ENCODE measurements around the gene MATN1. TPM values are rescaled to one million over a fixed set of nuclear protein-coding genes. Genes with fewer than 3 reads are reported as not detected.
A peak's percentile ranks its signal among the peaks of the same experiment; 100 is the strongest.

The MATN1 gene
- total RNA-seq, 2 donors from 2014 or later = 0.31 to 1.1 TPM

- ATAC-seq (no peak), DNase-seq (ENCODE audit: low spot score) (no peak)
- H3K4me1 Mint-ChIP-seq (ENCODE audit: low read depth in 2 of 2) = peaks cover 79 to 80% of the 10 kb centered on the region in 2 donors
- peak overlapping the region; percentile 83 for H3K4me3 Mint-ChIP-seq
- H3K27me3 Mint-ChIP-seq = no peaks in the 10 kb centered on the region
- H3K36me3 Mint-ChIP-seq = no peaks in the 10 kb centered on the region
- peak overlapping the region; percentile 98 to 100 for H3K27ac Mint-ChIP-seq
- no peaks in the 10 kb centered on the region for H3K9me3 Mint-ChIP-seq
These were observed 31.3 kb upstream of the MATN1 start for GRCh38 chr1:30754684-30755171.

- H3K36me3 Mint-ChIP-seq = no peaks in the 10 kb centered on the region
- no peaks in the 10 kb centered on the region for H3K27me3 Mint-ChIP-seq
- ATAC-seq = no peak
- peak overlapping the region; percentile 83 for H3K4me3 Mint-ChIP-seq
- peaks cover 80 to 83% of the 10 kb centered on the region in 2 donors for H3K4me1 Mint-ChIP-seq (ENCODE audit: low read depth in 2 of 2)
- H3K9me3 Mint-ChIP-seq = no peaks in the 10 kb centered on the region
- DNase-seq (ENCODE audit: low spot score) = no peak
- H3K27ac Mint-ChIP-seq = peak overlapping the region; percentile 98 to 100
These were observed 30.3 kb upstream of the MATN1 start for GRCh38 chr1:30753660-30754123.

- H3K27ac Mint-ChIP-seq = peak overlapping the region; percentile 98 to 100
These were observed 29.7 kb upstream of the MATN1 start for GRCh38 chr1:30753118-30753517.

GRCh38 chr1:30752651-30752908 is 29.2 kb upstream of the MATN1 start:
- Mint-ChIP-seq H3K4me1 (ENCODE audit: low read depth in 2 of 2) (peaks cover 81 to 86% of the 10 kb centered on the region in 2 donors), H3K27ac (peak overlapping the region; percentile 98 to 100), H3K9me3 (no peaks in the 10 kb centered on the region), H3K36me3 (no peaks in the 10 kb centered on the region), H3K4me3 (peak overlapping the region; percentile 70), H3K27me3 (no peaks in the 10 kb centered on the region)
- ATAC-seq (no peak), DNase-seq (ENCODE audit: low spot score) (no peak)

More at GRCh38 chr1:30753118-30753517, 29.7 kb upstream of the MATN1 start:
- ATAC-seq (no peak), DNase-seq (ENCODE audit: low spot score) (no peak)
- no peaks in the 10 kb centered on the region for H3K27me3 Mint-ChIP-seq
- H3K4me1 Mint-ChIP-seq (ENCODE audit: low read depth in 2 of 2) = peaks cover 79 to 83% of the 10 kb centered on the region in 2 donors
- H3K4me3 Mint-ChIP-seq = peak overlapping the region; percentile 83
- no peaks in the 10 kb centered on the region for H3K36me3 Mint-ChIP-seq
- no peaks in the 10 kb centered on the region for H3K9me3 Mint-ChIP-seq

GRCh38 chr1:30751830-30752650 is 28.7 kb upstream of the MATN1 start:
- peaks cover 86 to 87% of the 10 kb centered on the region in 2 donors for H3K4me1 Mint-ChIP-seq (ENCODE audit: low read depth in 2 of 2)
- no peak for ATAC-seq
- H3K27ac Mint-ChIP-seq = peak overlapping the region; percentile 98 to 100
- no peaks in the 10 kb centered on the region for H3K9me3 Mint-ChIP-seq
- H3K27me3 Mint-ChIP-seq = no peaks in the 10 kb centered on the region
- H3K4me3 Mint-ChIP-seq = peak overlapping the region; percentile 70
- peaks cover 2% of the 10 kb centered on the region for H3K36me3 Mint-ChIP-seq
- DNase-seq (ENCODE audit: low spot score) = no peak

- DNase-seq (ENCODE audit: low spot score) = no peak
- H3K36me3 Mint-ChIP-seq = peaks cover 6% of the 10 kb centered on the region
- no peaks in the 10 kb centered on the region for H3K27me3 Mint-ChIP-seq
- H3K9me3 Mint-ChIP-seq = no peaks in the 10 kb centered on the region
- no peak for ATAC-seq
- H3K4me3 Mint-ChIP-seq = peak overlapping the region; percentile 81
- peaks cover 87 to 89% of the 10 kb centered on the region in 2 donors for H3K4me1 Mint-ChIP-seq (ENCODE audit: low read depth in 2 of 2)
- peak overlapping the region; percentile 98 to 100 for H3K27ac Mint-ChIP-seq
These were observed 27.4 kb upstream of the MATN1 start for GRCh38 chr1:30750731-30751291.

- peaks cover 87 to 89% of the 10 kb centered on the region in 2 donors for H3K4me1 Mint-ChIP-seq (ENCODE audit: low read depth in 2 of 2)
- no peak for DNase-seq (ENCODE audit: low spot score)
- no peaks in the 10 kb centered on the region for H3K27me3 Mint-ChIP-seq
- peak overlapping the region; percentile 81 for H3K4me3 Mint-ChIP-seq
- H3K27ac Mint-ChIP-seq = peak overlapping the region; percentile 98 to 100
- H3K9me3 Mint-ChIP-seq = no peaks in the 10 kb centered on the region
- H3K36me3 Mint-ChIP-seq = peaks cover 6% of the 10 kb centered on the region
- peak; percentile 72 to 73 for ATAC-seq
These were observed 26.6 kb upstream of the MATN1 start for GRCh38 chr1:30749691-30750583.

- Mint-ChIP-seq H3K36me3 (peaks cover 6% of the 10 kb centered on the region), H3K27me3 (no peaks in the 10 kb centered on the region), H3K9me3 (no peaks in the 10 kb centered on the region), H3K27ac (peak overlapping the region; percentile 98 to 100), H3K4me1 (ENCODE audit: low read depth in 2 of 2) (peaks cover 89% of the 10 kb centered on the region in 2 donors), H3K4me3 (peak overlapping the region; percentile 81)
- DNase-seq (ENCODE audit: low spot score) = no peak
- no peak for ATAC-seq
These were observed 25.5 kb upstream of the MATN1 start for GRCh38 chr1:30748699-30749401.

- peaks cover 89% of the 10 kb centered on the region in 2 donors for H3K4me1 Mint-ChIP-seq (ENCODE audit: low read depth in 2 of 2)
- peak overlapping the region; percentile 81 for H3K4me3 Mint-ChIP-seq
- peak overlapping the region; percentile 98 to 100 for H3K27ac Mint-ChIP-seq
- ATAC-seq (no peak), DNase-seq (ENCODE audit: low spot score) (no peak)
- no peaks in the 10 kb centered on the region for H3K27me3 Mint-ChIP-seq
- peaks cover 6% of the 10 kb centered on the region for H3K36me3 Mint-ChIP-seq
- H3K9me3 Mint-ChIP-seq = no peaks in the 10 kb centered on the region
These were observed 24.8 kb upstream of the MATN1 start for GRCh38 chr1:30748098-30748698.

GRCh38 chr1:30747033-30748008 is 23.9 kb upstream of the MATN1 start:
- H3K36me3 Mint-ChIP-seq = peaks cover 6% of the 10 kb centered on the region
- peak overlapping the region; percentile 98 to 100 for H3K27ac Mint-ChIP-seq
- H3K9me3 Mint-ChIP-seq = no peaks in the 10 kb centered on the region
- no peaks in the 10 kb centered on the region for H3K27me3 Mint-ChIP-seq
- H3K4me3 Mint-ChIP-seq = peak overlapping the region; percentile 81
- ATAC-seq (no peak), DNase-seq (ENCODE audit: low spot score) (no peak)
- H3K4me1 Mint-ChIP-seq (ENCODE audit: low read depth in 2 of 2) = peaks cover 92 to 94% of the 10 kb centered on the region in 2 donors

GRCh38 chr1:30746212-30747032 is 23.0 kb upstream of the MATN1 start:
- Mint-ChIP-seq H3K4me1 (ENCODE audit: low read depth in 2 of 2) (peaks cover 94 to 95% of the 10 kb centered on the region in 2 donors), H3K27me3 (no peaks in the 10 kb centered on the region), H3K36me3 (peaks cover 10% of the 10 kb centered on the region), H3K27ac (peak overlapping the region; percentile 98 to 100), H3K4me3 (peak overlapping the region; percentile 81), H3K9me3 (no peaks in the 10 kb centered on the region)
- ATAC-seq = no peak
- no peak for DNase-seq (ENCODE audit: low spot score)

Measured in natural killer cell treated with Interleukin-12 subunit alpha and Interleukin-12 subunit beta and Interleukin-15 and Interleukin-18, amount 100 ng/mL, for 72 hours (primary cell).